Kidney (tissue), 14 donors: ENCODE measurements around the gene CORO7. TPM values are rescaled to one million over a fixed set of nuclear protein-coding genes. Genes with fewer than 3 reads are reported as not detected.

ENCODE experiments used
- DNase-seq, 5 donors: peaks; one replicate each; pipeline ENCODE4 v3.0.0-alpha.2; 2013 to 2020
- FAIRE-seq: peaks from 2 replicates; lab custom pipeline; 2012; peaks lifted over from hg19 to GRCh38; lab: Jason Lieb, UNC
- H3K27ac ChIP-seq, 2 donors: one replicate each; pipeline ENCODE4 v1.7.0; 2013; ENCODE audit warnings: low read depth in 2 of 2, low read length in 2 of 2, inconsistent platforms in 1 of 2
- H3K27me3 ChIP-seq: one replicate; pipeline ENCODE4 v1.7.1; 2013; ENCODE audit warnings: low read length, inconsistent platforms; ENCODE audit not compliant: control insufficient read depth, insufficient read depth
- H3K36me3 ChIP-seq, 3 donors: one replicate each; pipeline versions ENCODE4 v1.7.0 to v1.7.1; 2013; ENCODE audit warnings: low read length in 3 of 3, control low read depth in 1 of 3, inconsistent platforms in 1 of 3; ENCODE audit not compliant: insufficient read depth in 3 of 3, control insufficient read depth in 2 of 3
- H3K4me1 ChIP-seq, 3 donors: one replicate each; pipeline versions ENCODE4 v1.7.0 to v1.7.1; 2013; ENCODE audit warnings: low read length in 3 of 3, inconsistent platforms in 1 of 3, low read depth in 1 of 3; ENCODE audit not compliant: control insufficient read depth in 2 of 3, insufficient read depth in 2 of 3
- H3K4me3 ChIP-seq, 3 donors: one replicate each; pipeline versions ENCODE4 v1.7.0 to v1.8.1; 2013; ENCODE audit warnings: low read length in 3 of 3, control low read depth in 1 of 3, inconsistent platforms in 1 of 3
- H3K9ac ChIP-seq, 3 donors: one replicate each; pipeline versions ENCODE4 v1.7.0 to v1.7.1; 2013; ENCODE audit warnings: low read length in 3 of 3, control low read depth in 1 of 3, inconsistent platforms in 1 of 3
- H3K9me3 ChIP-seq, 3 donors: one replicate each; pipeline versions ENCODE4 v1.7.0 to v1.7.1; 2013; ENCODE audit warnings: low read length in 3 of 3, control low read depth in 1 of 3, inconsistent platforms in 1 of 3; ENCODE audit not compliant: control insufficient read depth in 2 of 3, insufficient read depth in 1 of 3
- CTCF ChIP-seq: IDR thresholded peaks from 3 replicates; pipeline ENCODE4 v1.5.1; 2012; ENCODE audit warnings: mild to moderate bottlenecking, moderate library complexity, borderline replicate concordance; ENCODE audit not compliant: insufficient read depth; ENCODE audit errors: extremely low read depth
- intact Hi-C: fragments of 100-400 bp; cut with DNase I; formaldehyde crosslinking; loops from one replicate; pipeline ENCODE4 v1.11.1; 2022
- polyA plus RNA-seq: library from polyadenylated mRNA; stranded (reverse); fragments of 350-450 nt; fragmentation: Illumina TruSeq; extraction: RNeasy Lipid Tissue Mini Kit (QIAGEN cat#74804); gene quantifications from one replicate; pipeline ENCODE4 v1.2.3, GENCODE V29; 2014; ENCODE audit warnings: low read depth, low replicate concordance; ENCODE audit not compliant: insufficient read depth
- total RNA-seq: library from RNA; stranded (reverse); fragmentation: NEBNext Ultra II Directional; extraction: Animal tissue kit (Norgen Biotek cat#: 25700); gene quantifications from one replicate; pipeline ENCODE4 v1.2.1, GENCODE V29; 2021
- donor health status: control.
- donor health status: control.
- donor health status: control.
- donor health status: control.
- donor health status: control.
- donor health status: DM: yes; HTN: yes; CAD: no.
- donor health status: Normal renal cell carcinoma (clear cell type).

Gene CORO7
- total and polyA plus RNA-seq, 2 donors from 2014 or later = 9.8 to 50.1 TPM

GRCh38 chr16:4360538-4361021 is 55.8 kb downstream of the CORO7 start:
- intact Hi-C loops = loop anchor here (5.0 kb wide), 1 partner anchor 42 kb away; no protein-coding TSS in a partner anchor
- Histone ChIP-seq H3K4me1 (no peaks in the 10 kb centered on the region), H3K27ac (no peak overlapping the region), H3K9ac (no peak overlapping the region), H3K4me3 (no peak overlapping the region), H3K9me3 (no peaks in the 10 kb centered on the region), H3K36me3 (peaks cover 0 to 2% (median 0%) of the 10 kb centered on the region in 3 donors), H3K27me3 (no peaks in the 10 kb centered on the region)
- no peak for TF ChIP-seq CTCF
- DNase-seq (peak in 4 of 5 donors; percentile 62 to 84 (median 69)), FAIRE-seq (no peak)

- no peak overlapping the region for H3K4me3 ChIP-seq
- H3K4me1 ChIP-seq = no peaks in the 10 kb centered on the region
- H3K36me3 ChIP-seq = peaks cover 0 to 2% (median 0%) of the 10 kb centered on the region in 3 donors
- H3K27ac ChIP-seq = no peak overlapping the region
- TF ChIP-seq CTCF = no peak
- H3K9ac ChIP-seq = no peak overlapping the region
- intact Hi-C loops = loop anchor here (5.0 kb wide), 1 partner anchor 42 kb away; no protein-coding TSS in a partner anchor
- H3K27me3 ChIP-seq = no peaks in the 10 kb centered on the region
- no peaks in the 10 kb centered on the region for H3K9me3 ChIP-seq
- FAIRE-seq (no peak), DNase-seq (no peak)
These were observed 56.5 kb downstream of the CORO7 start for GRCh38 chr16:4359914-4360313.

GRCh38 chr16:4358831-4359561 is 57.4 kb downstream of the CORO7 start:
- FAIRE-seq (no peak), DNase-seq (peak; percentile 43 to 88 (median 79))
- Histone ChIP-seq H3K27ac (no peak overlapping the region), H3K36me3 (peaks cover 0 to 2% (median 0%) of the 10 kb centered on the region in 3 donors), H3K4me3 (no peak overlapping the region), H3K27me3 (no peaks in the 10 kb centered on the region), H3K9ac (no peak overlapping the region), H3K9me3 (no peaks in the 10 kb centered on the region), H3K4me1 (no peaks in the 10 kb centered on the region)
- peak; percentile 96 for TF ChIP-seq CTCF
- intact Hi-C loops = no loop called here
